Transverse colon (tissue), 4 donors: ENCODE measurements around the gene CTCF.

Source experiments
- CTCF ChIP-seq, 5 experiments: fragments of 200-600 bp in 3 of 5; fragments of 450-650 bp in 2 of 5; sonication (generic) in 3 of 5; IDR thresholded peaks; 1 replicate in 2 of 5; 2 replicates in 3 of 5; pipeline ENCODE4 v1.5.1; 2016 to 2017; ENCODE audit warnings: antibody characterized with exemption in 5 of 5, inconsistent platforms in 3 of 5, mild to moderate bottlenecking in 2 of 5, moderate library complexity in 1 of 5
- POLR2AphosphoS5 ChIP-seq, 3 donors: sonication (generic); formaldehyde crosslinking; IDR thresholded peaks; one replicate each; pipeline ENCODE4 v1.6.1; 2016; ENCODE audit warnings: antibody characterized with exemption in 3 of 3

DNA sequence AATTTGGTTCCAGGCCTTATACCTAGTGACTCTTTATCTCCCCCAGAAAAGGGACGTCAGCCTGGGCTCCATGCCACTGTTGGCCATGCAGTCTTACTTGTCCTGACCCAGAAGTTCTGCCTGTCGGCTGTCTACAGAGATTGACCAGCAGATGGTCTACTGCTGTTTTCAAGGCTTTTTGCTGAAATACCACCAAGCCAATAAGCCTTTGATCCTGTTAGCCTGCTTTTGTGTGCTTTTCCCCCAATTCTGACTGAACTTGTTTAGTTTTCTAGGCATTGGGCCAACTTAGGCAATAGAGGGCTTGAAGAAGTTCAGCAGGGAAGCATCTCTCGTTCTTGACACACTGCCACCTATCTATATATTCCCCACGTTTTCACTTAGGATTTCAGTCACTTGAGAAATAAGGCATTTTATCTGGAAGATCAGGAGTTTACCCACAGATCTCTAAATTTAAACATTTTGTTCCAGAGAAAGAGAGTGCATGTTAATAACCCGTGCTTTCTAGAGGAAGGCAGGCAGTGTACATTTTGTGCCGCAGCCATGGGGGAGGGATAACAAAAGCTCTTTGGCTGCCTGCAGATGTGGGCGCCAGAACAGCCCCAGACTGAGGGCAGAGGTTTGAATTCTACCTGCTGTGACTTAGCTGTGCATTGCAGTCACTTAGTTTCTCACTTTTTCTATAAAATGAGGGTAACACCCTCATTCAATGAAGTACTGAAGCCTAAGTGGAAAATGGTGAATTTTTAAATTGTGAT, 70.3 kb downstream of the CTCF start:
- TF ChIP-seq POLR2AphosphoS5 (IDR thresholded peaks at IDR 0.05) (no peak), CTCF (IDR thresholded peaks at IDR 0.05) (no peak)
